Parathyroid adenoma (tissue), 2 donors: ENCODE data around the gene TMEM131L.

Experiments used
- H2AFZ ChIP-seq: fragments of 300-600 bp; sonication (generic); one replicate; pipeline ENCODE4 v1.7.0; 2017; ENCODE audit warnings: antibody characterized with exemption, mild to moderate bottlenecking
- H3K27ac ChIP-seq: fragments of 300-600 bp; sonication (generic); one replicate; pipeline ENCODE4 v1.7.0; 2017
- H3K27me3 ChIP-seq: fragments of 300-600 bp; sonication (generic); one replicate; pipeline ENCODE4 v1.7.0; 2017; ENCODE audit warnings: low read length; ENCODE audit not compliant: control insufficient read depth, insufficient read depth
- H3K36me3 ChIP-seq: fragments of 300-600 bp; sonication (generic); one replicate; pipeline ENCODE4 v1.7.0; 2017; ENCODE audit warnings: low read length; ENCODE audit not compliant: control insufficient read depth, insufficient read depth
- H3K4me1 ChIP-seq: fragments of 300-600 bp; sonication (generic); one replicate; pipeline ENCODE4 v1.7.0; 2017; ENCODE audit warnings: control low read depth
- H3K4me2 ChIP-seq: fragments of 300-600 bp; sonication (generic); one replicate; pipeline ENCODE4 v1.7.0; 2017; ENCODE audit warnings: low read length
- H3K4me3 ChIP-seq: fragments of 300-600 bp; sonication (generic); one replicate; pipeline ENCODE4 v1.7.0; 2017; ENCODE audit warnings: low read depth, low read length
- H3K79me2 ChIP-seq: fragments of 300-600 bp; sonication (generic); one replicate; pipeline ENCODE4 v1.7.0; 2017; ENCODE audit warnings: control low read depth
- H3K9ac ChIP-seq: fragments of 300-600 bp; sonication (generic); one replicate; pipeline ENCODE4 v1.7.0; 2017; ENCODE audit warnings: mild to moderate bottlenecking
- H3K9me3 ChIP-seq: fragments of 300-600 bp; sonication (generic); one replicate; pipeline ENCODE4 v1.7.0; 2017; ENCODE audit warnings: low read length; ENCODE audit not compliant: control insufficient read depth
- CTCF ChIP-seq: fragments of 300-600 bp; sonication (generic); IDR thresholded peaks from one replicate; pipeline ENCODE4 v1.7.0; 2017; ENCODE audit warnings: antibody characterized with exemption, mild to moderate bottlenecking
- donor health status: primary hyperparathyroidism.

The TMEM131L gene

GRCh38 chr4:153419029-153419428, 47.1 kb upstream of the TMEM131L start:
- Histone ChIP-seq H3K4me3 (no peak overlapping the region), H3K9me3 (no peaks in the 10 kb centered on the region), H3K36me3 (no peaks in the 10 kb centered on the region), H3K4me1 (no peaks in the 10 kb centered on the region), H3K4me2 (no peak overlapping the region), H2AFZ (no peak overlapping the region), H3K9ac (no peak overlapping the region), H3K27me3 (no peaks in the 10 kb centered on the region), H3K27ac (no peak overlapping the region), H3K79me2 (no peaks in the 10 kb centered on the region)
- no peak for TF ChIP-seq CTCF

GRCh38 chr4:153419673-153420278, 46.4 kb upstream of the TMEM131L start:
- Histone ChIP-seq H3K4me1 (no peaks in the 10 kb centered on the region), H2AFZ (no peak overlapping the region), H3K27me3 (no peaks in the 10 kb centered on the region), H3K9me3 (no peaks in the 10 kb centered on the region), H3K9ac (no peak overlapping the region), H3K4me2 (no peak overlapping the region), H3K4me3 (no peak overlapping the region), H3K36me3 (no peaks in the 10 kb centered on the region), H3K27ac (no peak overlapping the region), H3K79me2 (no peaks in the 10 kb centered on the region)
- TF ChIP-seq CTCF, result no peak

GRCh38 chr4:153420361-153420760, 45.8 kb upstream of the TMEM131L start:
- Histone ChIP-seq H3K9ac (no peak overlapping the region), H3K4me1 (no peaks in the 10 kb centered on the region), H3K79me2 (no peaks in the 10 kb centered on the region), H3K27me3 (no peaks in the 10 kb centered on the region), H3K36me3 (no peaks in the 10 kb centered on the region), H3K27ac (no peak overlapping the region), H3K9me3 (no peaks in the 10 kb centered on the region), H3K4me3 (no peak overlapping the region), H3K4me2 (no peak overlapping the region), H2AFZ (no peak overlapping the region)
- TF ChIP-seq CTCF, result no peak

GRCh38 chr4:153421941-153422340, 44.2 kb upstream of the TMEM131L start:
- H3K4me2 ChIP-seq, result no peak overlapping the region
- no peaks in the 10 kb centered on the region for H3K9me3 ChIP-seq
- H3K36me3 ChIP-seq, result no peaks in the 10 kb centered on the region
- H2AFZ ChIP-seq, result no peak overlapping the region
- no peaks in the 10 kb centered on the region for H3K4me1 ChIP-seq
- no peak for TF ChIP-seq CTCF
- no peak overlapping the region for H3K4me3 ChIP-seq
- H3K27ac ChIP-seq, result no peak overlapping the region
- no peaks in the 10 kb centered on the region for H3K27me3 ChIP-seq
- H3K9ac ChIP-seq, result no peak overlapping the region
- no peaks in the 10 kb centered on the region for H3K79me2 ChIP-seq

- Histone ChIP-seq H3K27me3 (no peaks in the 10 kb centered on the region), H3K4me1 (no peaks in the 10 kb centered on the region)
Observed at GRCh38 chr4:153426207-153426885, 39.8 kb upstream of the TMEM131L start.

More at GRCh38 chr4:153426207-153426885, 39.8 kb upstream of the TMEM131L start:
- Histone ChIP-seq H3K4me3 (no peak overlapping the region), H3K9ac (no peak overlapping the region), H3K27ac (no peak overlapping the region), H3K4me2 (no peak overlapping the region), H3K36me3 (no peaks in the 10 kb centered on the region), H3K9me3 (no peaks in the 10 kb centered on the region), H3K79me2 (no peaks in the 10 kb centered on the region), H2AFZ (no peak overlapping the region)
- no peak for TF ChIP-seq CTCF
